ENCODE data around the gene TCF15.

The TCF15 gene

GRCh38 chr20:575230-575629, 34.9 kb downstream of the TCF15 start:
- DNase-seq: no peak

- no peak for DNase-seq
These were observed 35.7 kb downstream of the TCF15 start for GRCh38 chr20:574297-574942.

- no peak for DNase-seq
These were observed 36.5 kb downstream of the TCF15 start for GRCh38 chr20:573414-574296.

- DNase-seq: no peak
These were observed 37.4 kb downstream of the TCF15 start for GRCh38 chr20:572727-573126.

GRCh38 chr20:571754-572441, 38.2 kb downstream of the TCF15 start:
- no peak for DNase-seq

GRCh38 chr20:568673-569415, 41.3 kb downstream of the TCF15 start:
- DNase-seq: no peak

GRCh38 chr20:568097-568652, 41.9 kb downstream of the TCF15 start:
- DNase-seq: no peak

GRCh38 chr20:564192-564591, 45.9 kb downstream of the TCF15 start:
- no peak for DNase-seq

GRCh38 chr20:563187-563586, 46.9 kb downstream of the TCF15 start:
- DNase-seq: no peak

- no peak for DNase-seq
These were observed 47.7 kb downstream of the TCF15 start for GRCh38 chr20:562232-562897.

GRCh38 chr20:561437-562231, 48.5 kb downstream of the TCF15 start:
- DNase-seq: peak; percentile 27 to 40

GRCh38 chr20:560680-561079, 49.4 kb downstream of the TCF15 start:
- DNase-seq: no peak

GRCh38 chr20:558117-558516, 52.0 kb downstream of the TCF15 start:
- no peak for DNase-seq

GRCh38 chr20:556984-557383, 53.1 kb downstream of the TCF15 start:
- no peak for DNase-seq

GRCh38 chr20:555976-556385, 54.1 kb downstream of the TCF15 start:
- no peak for DNase-seq
